ENCODE measurements around the gene ISG20.

The ISG20 gene

GRCh38 chr15:88634449-88634848 is 4.4 kb upstream of the ISG20 start:
- TF ChIP-seq CTCF (IDR thresholded peaks at IDR 0.05) = no peak

- no peak for TF ChIP-seq CTCF (IDR thresholded peaks at IDR 0.05)
Measured at GRCh38 chr15:88635318-88635717, 3.5 kb upstream of the ISG20 start.

- TF ChIP-seq CTCF (IDR thresholded peaks at IDR 0.05) = no peak
Measured at GRCh38 chr15:88636050-88636449, 2.8 kb upstream of the ISG20 start.

GRCh38 chr15:88636654-88637053 is 2.2 kb upstream of the ISG20 start:
- no peak for TF ChIP-seq CTCF (IDR thresholded peaks at IDR 0.05)

GRCh38 chr15:88637436-88637835 is 1.4 kb upstream of the ISG20 start:
- no peak for TF ChIP-seq CTCF (IDR thresholded peaks at IDR 0.05)

- TF ChIP-seq CTCF (IDR thresholded peaks at IDR 0.05) = no peak
Measured at GRCh38 chr15:88637841-88638625, 783 bp upstream of the ISG20 start.

- no peak for TF ChIP-seq CTCF (IDR thresholded peaks at IDR 0.05)
Measured at GRCh38 chr15:88641959-88642452, 3.2 kb downstream of the ISG20 start.
